ENCODE measurements around the gene PRR36. TPM values are rescaled to one million over a fixed set of nuclear protein-coding genes. Genes with fewer than 3 reads are reported as not detected.

The PRR36 gene
- total and polyA plus RNA-seq, 10 of the 15 experiments (the other 5 are each of a cell fraction or from before 2014, with no cell fraction given): 0.04 TPM; not detected in 9

- Histone ChIP-seq H2AFZ (ENCODE audit: control insufficient read depth, low read depth, low read length) (no peak overlapping the region), H3K9me3 (replicated peaks; ENCODE audit: control insufficient read depth, insufficient read depth, low read length) (no peaks in the 10 kb centered on the region; the same call in 2 of the 3 replicates), H3K27ac (ENCODE audit: control insufficient read depth, insufficient read depth) (no peak overlapping the region), H3K9ac (ENCODE audit: control insufficient read depth, insufficient read depth, low read length) (no peak overlapping the region), H4K20me1 (ENCODE audit: control insufficient read depth, insufficient read depth) (no peaks in the 10 kb centered on the region; the same call in 1 of the 2 replicates), H3K4me1 (ENCODE audit: control insufficient read depth, insufficient read depth, low read length) (peaks cover 11% of the 10 kb centered on the region), H3K79me2 (ENCODE audit: control insufficient read depth, insufficient read depth, low read length) (no peaks in the 10 kb centered on the region), H3K27me3 (replicated peaks in 1 of 2; ENCODE audit: control insufficient read depth in 2 of 2, insufficient read depth in 2 of 2, low read length in 1 of 2) (peaks cover 0 to 5% of the 10 kb centered on the region in 2 experiments; a peak in 1 of 4 replicates), H3K4me2 (ENCODE audit: control insufficient read depth, insufficient read depth) (no peak overlapping the region), H3K36me3 (ENCODE audit: control insufficient read depth in 2 of 2, insufficient read depth in 2 of 2, low read length in 1 of 2) (peaks cover 0 to 3% of the 10 kb centered on the region in 2 experiments; a peak in 2 of 4 replicates), H3K4me3 (no peak overlapping the region)
- DNase-seq (ENCODE audit: low read depth, low spot score): no peak
- intact Hi-C loops (cut with micrococcal nuclease; ENCODE audit: unreplicated experiment): no loop called here
- ChIA-PET CTCF (interaction anchor here (0.7 to 1.4 kb wide), 3 partner anchors 47 to 71 kb away, joined by 3 read pairs; no protein-coding TSS in a partner anchor), SMC1A (ENCODE audit: uncharacterized antibody, unreplicated experiment) (interaction anchor here (0.6 kb wide), 1 partner anchor 27 kb away, joined by 3 read pairs; no protein-coding TSS in a partner anchor), POLR2A (interaction anchor here (0.6 kb wide), 1 partner anchor 559 kb away, joined by 3 read pairs; no protein-coding TSS in a partner anchor), RAD21 (ENCODE audit: unreplicated experiment) (interaction anchor here (0.7 kb wide), 1 partner anchor 144 kb away, joined by 3 read pairs; no protein-coding TSS in a partner anchor)
- in situ Hi-C loops (cut with MboI): no loop called here
- WGBS (ENCODE audit: insufficient coverage, insufficient replicate concordance, low lambda C conversion rate, missing lambda C conversion rate): 53% methylated on average over 29 of the region's 31 CpGs
- FAIRE-seq: no peak
- TF ChIP-seq JUNB (IDR thresholded peaks at IDR 0.05): no peak
- TF ChIP-seq CREM (IDR thresholded peaks at IDR 0.05; ENCODE audit: low read depth): no peak
- no peak for TF ChIP-seq ASH2L (IDR thresholded peaks at IDR 0.05; ENCODE audit: borderline replicate concordance, low read depth)
- no peak for TF ChIP-seq NR2C1 (IDR thresholded peaks at IDR 0.05)
- TF ChIP-seq FOXM1 (IDR thresholded peaks at IDR 0.05; ENCODE audit: low read depth, low read length): no peak
- TF ChIP-seq POLR2AphosphoS5 (IDR thresholded peaks at IDR 0.05; ENCODE audit: low read length): no peak
- no peak for TF ChIP-seq STAT1 (conservative IDR thresholded peaks at IDR 0.05)
- TF ChIP-seq SREBF2 (IDR thresholded peaks at IDR 0.05; ENCODE audit: low read length): no peak
- no peak for TF ChIP-seq EED (IDR thresholded peaks at IDR 0.05; ENCODE audit: low read depth)
- TF ChIP-seq ZNF592 (IDR thresholded peaks at IDR 0.05): no peak
- TF ChIP-seq PAX8 (IDR thresholded peaks at IDR 0.05): no peak
- no peak for TF ChIP-seq IRF3 (IDR thresholded peaks at IDR 0.05)
- TF ChIP-seq NR2C2 (IDR thresholded peaks at IDR 0.05; ENCODE audit: borderline replicate concordance, control insufficient read depth, insufficient read length, low read depth): no peak
- TF ChIP-seq EP300 (IDR thresholded peaks at IDR 0.05; ENCODE audit: borderline replicate concordance in 1 of 2, control insufficient read depth in 1 of 2, low read depth in 2 of 2, low read length in 2 of 2): no peak
- TF ChIP-seq BCL11A (IDR thresholded peaks at IDR 0.05; ENCODE audit: low read depth, low read length): no peak
- TF ChIP-seq TCF12 (IDR thresholded peaks at IDR 0.05; ENCODE audit: low read depth, low read length): no peak
- no peak for TF ChIP-seq NFYB (IDR thresholded peaks at IDR 0.05; ENCODE audit: insufficient read depth, low read depth, low read length)
- TF ChIP-seq BHLHE40 (IDR thresholded peaks at IDR 0.05; ENCODE audit: borderline replicate concordance in 1 of 2, low read depth in 2 of 2, low read length in 1 of 2): no peak
- TF ChIP-seq SMAD1 (IDR thresholded peaks at IDR 0.05; ENCODE audit: low read depth, partially characterized antibody): no peak
- no peak for ATAC-seq
- BruUV-seq (replicated peaks): no TSS peak
Measured at GRCh38 chr19:7923295-7924191, 49.4 kb upstream of the PRR36 start.
